Colonic mucosa (tissue), 4 donors: ENCODE results near the gene HRG. TPM values are rescaled to one million over a fixed set of nuclear protein-coding genes. Genes with fewer than 3 reads are reported as not detected.
"Not testable (repeated sequence)": the region's sequence is repeated elsewhere in the genome, so short reads cannot be mapped to it uniquely, and the experiment has no call there.

Experiments
- DNase-seq: peaks from one replicate; pipeline ENCODE4 v3.0.0-alpha.2; 2020
- H3K27ac ChIP-seq: fragments of 200-600 bp; one replicate; pipeline ENCODE4 v1.8.0; 2021
- H3K27me3 ChIP-seq: fragments of 200-600 bp; one replicate; pipeline ENCODE4 v1.8.0; 2021
- H3K36me3 ChIP-seq: fragments of 200-600 bp; one replicate; pipeline ENCODE4 v1.8.0; 2021
- H3K4me1 ChIP-seq: fragments of 200-600 bp; one replicate; pipeline ENCODE4 v1.8.0; 2021; ENCODE audit warnings: mild to moderate bottlenecking
- H3K4me3 ChIP-seq: fragments of 200-600 bp; one replicate; pipeline ENCODE4 v1.8.0; 2021
- H3K9ac ChIP-seq, 2 donors: one replicate each; pipeline ENCODE4 v1.7.0; 2013; ENCODE audit warnings: control low read depth in 2 of 2, low read depth in 2 of 2, low read length in 2 of 2
- H3K9me3 ChIP-seq: fragments of 200-600 bp; one replicate; pipeline ENCODE4 v1.8.0; 2021
- intact Hi-C: fragments of 100-400 bp; cut with DNase I; formaldehyde crosslinking; loops from one replicate; pipeline ENCODE4 v1.14.1; 2022
- total RNA-seq, 2 donors: library from RNA; stranded (reverse); fragmentation: NEBNext Ultra II Directional in 1 of 2; extraction: Animal tissue kit (Norgen Biotek cat#: 25700) in 1 of 2; gene quantifications; one replicate each; pipeline ENCODE4 v1.2.1, GENCODE V29; 2021
- TF ChIP-seq, protein P1 (sequence below): fragments of 200-600 bp; IDR thresholded peaks from one replicate; pipeline ENCODE4 v1.8.0; 2022; ENCODE audit warnings: antibody characterized with exemption, mild to moderate bottlenecking
- donor health status: healthy.
- donor health status: DM: no; HTN: no; CAD: no.
- donor health status: DM: no; HTN: no; CAD: no.

HRG gene
- total RNA-seq, 2 donors from 2014 or later, result 0.25 TPM; not detected in 1

DNA sequence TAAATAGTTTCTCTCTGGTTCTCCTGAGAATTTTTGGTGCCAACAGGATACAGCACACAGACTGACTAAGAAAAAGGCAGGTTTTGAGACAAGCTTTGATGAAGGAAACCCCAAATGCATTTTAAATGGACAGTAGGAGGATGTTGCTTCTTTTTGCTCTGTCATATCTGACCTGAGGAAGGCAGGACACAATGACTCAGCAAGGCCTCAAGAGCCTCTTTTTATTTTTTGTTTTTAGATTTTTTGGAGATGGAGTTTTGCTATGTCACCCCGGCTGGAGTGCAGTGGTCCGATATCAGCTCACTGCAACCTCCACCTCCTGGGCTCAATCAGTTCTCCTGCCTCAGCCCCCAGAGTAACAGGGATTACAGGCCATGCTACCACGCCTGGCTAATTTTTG, 34.5 kb downstream of the HRG start:
- no peaks in the 10 kb centered on the region for H3K4me1 ChIP-seq
- H3K27me3 ChIP-seq, result no peaks in the 10 kb centered on the region
- no peak for DNase-seq
- no peaks in the 10 kb centered on the region for H3K36me3 ChIP-seq
- intact Hi-C loops, result no loop called here
- H3K9me3 ChIP-seq, result no peaks in the 10 kb centered on the region
- H3K27ac ChIP-seq, result no peak overlapping the region
- H3K4me3 ChIP-seq, result no peak overlapping the region
- no peak overlapping the region for H3K9ac ChIP-seq
- TF ChIP-seq, protein P1, sequence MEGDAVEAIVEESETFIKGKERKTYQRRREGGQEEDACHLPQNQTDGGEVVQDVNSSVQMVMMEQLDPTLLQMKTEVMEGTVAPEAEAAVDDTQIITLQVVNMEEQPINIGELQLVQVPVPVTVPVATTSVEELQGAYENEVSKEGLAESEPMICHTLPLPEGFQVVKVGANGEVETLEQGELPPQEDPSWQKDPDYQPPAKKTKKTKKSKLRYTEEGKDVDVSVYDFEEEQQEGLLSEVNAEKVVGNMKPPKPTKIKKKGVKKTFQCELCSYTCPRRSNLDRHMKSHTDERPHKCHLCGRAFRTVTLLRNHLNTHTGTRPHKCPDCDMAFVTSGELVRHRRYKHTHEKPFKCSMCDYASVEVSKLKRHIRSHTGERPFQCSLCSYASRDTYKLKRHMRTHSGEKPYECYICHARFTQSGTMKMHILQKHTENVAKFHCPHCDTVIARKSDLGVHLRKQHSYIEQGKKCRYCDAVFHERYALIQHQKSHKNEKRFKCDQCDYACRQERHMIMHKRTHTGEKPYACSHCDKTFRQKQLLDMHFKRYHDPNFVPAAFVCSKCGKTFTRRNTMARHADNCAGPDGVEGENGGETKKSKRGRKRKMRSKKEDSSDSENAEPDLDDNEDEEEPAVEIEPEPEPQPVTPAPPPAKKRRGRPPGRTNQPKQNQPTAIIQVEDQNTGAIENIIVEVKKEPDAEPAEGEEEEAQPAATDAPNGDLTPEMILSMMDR, result no peak

DNA sequence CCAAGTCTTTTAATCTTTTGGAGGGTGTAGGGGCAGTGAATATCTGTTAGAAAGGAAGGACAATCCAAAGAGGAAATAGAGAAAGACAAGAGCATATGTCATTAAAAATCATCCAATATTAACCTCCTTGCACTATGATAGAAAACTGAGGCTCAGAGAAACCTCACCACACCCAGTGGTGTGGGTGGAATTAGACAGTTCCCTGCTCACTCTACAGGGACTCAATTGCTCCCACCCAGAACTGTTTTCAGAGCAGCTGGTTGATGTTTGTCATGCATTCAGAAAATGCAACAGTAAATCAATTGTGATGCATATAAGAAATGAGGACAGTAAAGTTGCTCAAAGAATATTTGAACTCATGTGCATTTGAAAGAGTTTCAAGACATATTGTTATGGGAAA, 36.6 kb downstream of the HRG start:
- H3K9ac ChIP-seq, H3K9me3 ChIP-seq, intact Hi-C loops, H3K4me1 ChIP-seq, H3K36me3 ChIP-seq, H3K27me3 ChIP-seq, DNase-seq, H3K27ac ChIP-seq, H3K4me3 ChIP-seq: not testable (repeated sequence)

DNA sequence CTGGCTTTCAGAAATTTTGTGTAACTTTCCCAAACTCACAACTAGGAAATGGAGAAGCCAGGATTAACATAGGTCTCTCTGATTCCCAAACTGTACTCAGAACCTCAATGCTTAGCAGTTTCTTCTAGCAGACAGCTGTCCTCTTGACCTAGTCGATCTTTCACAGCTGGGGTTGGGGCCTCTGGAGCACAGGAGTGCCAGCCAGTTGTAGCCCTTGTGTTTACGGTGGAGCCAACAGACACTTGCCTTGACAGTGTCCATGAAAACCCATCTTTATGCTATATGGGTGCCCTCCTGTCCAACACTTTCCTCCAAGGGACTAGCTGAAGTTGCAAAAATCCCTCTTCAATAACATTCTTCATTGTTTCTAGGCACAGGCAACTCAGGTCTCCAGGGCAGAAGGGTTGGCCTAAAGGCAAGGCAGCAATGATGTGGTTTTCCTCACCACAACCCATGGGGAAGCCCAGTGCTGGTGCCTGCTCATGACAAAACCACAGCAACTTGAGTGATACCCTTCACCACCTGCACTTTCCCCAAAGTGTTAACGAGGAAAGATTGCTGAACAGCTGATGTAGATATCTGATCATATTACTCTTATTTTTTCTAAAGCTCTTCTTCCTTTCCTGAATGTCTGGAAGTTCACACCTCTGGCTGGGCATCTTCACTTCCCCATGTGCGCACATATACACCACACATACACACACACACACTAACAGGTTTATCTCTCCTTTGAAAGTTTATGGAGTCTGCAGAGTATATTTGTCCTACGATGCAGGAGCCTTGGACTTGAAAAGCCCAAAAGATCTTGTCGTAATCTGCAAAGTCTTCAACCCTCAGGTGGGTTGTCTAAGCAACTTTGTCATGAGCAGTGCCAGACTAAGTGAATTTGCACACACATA, 40.3 kb downstream of the HRG start:
- no peak overlapping the region for H3K4me3 ChIP-seq
- TF ChIP-seq, protein P1, result no peak
- no peaks in the 10 kb centered on the region for H3K27me3 ChIP-seq
- intact Hi-C loops, result no loop called here
- no peak for DNase-seq
- no peaks in the 10 kb centered on the region for H3K9me3 ChIP-seq
- no peaks in the 10 kb centered on the region for H3K36me3 ChIP-seq
- H3K4me1 ChIP-seq, result no peaks in the 10 kb centered on the region
- H3K27ac ChIP-seq, result no peak overlapping the region
- no peak overlapping the region for H3K9ac ChIP-seq

DNA sequence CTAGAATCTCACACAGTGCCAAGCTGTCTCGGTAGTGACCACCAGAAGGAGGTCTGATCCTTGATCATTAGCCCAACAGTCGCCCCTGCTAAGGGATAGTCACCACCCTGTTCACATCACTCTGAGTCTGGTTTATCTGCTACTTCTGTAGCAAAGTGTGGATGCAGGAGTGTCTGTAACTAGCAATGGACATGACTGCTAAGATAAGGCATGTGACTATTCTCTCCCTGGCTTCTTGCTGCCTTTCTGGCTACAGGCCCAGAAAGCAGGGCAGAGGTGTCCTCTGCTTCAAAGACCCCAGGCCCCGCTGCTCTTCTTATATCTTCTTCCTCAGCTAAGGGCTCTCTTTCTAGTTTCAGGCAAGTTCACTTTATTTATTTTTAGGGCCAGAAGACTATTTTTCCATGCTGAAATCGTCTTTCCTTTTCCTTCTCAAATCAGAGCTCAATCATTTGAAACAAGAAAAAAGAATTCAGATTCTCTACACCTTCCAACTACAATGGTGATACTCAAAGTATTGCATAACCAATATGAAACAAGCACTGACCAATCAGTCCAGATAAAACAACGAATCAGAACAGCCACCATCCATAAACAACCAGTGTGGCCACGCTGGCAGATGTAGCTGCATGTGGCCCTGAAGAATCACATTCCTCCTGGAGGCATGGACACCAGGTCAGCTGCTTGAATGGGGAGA, 43.3 kb downstream of the HRG start:
- intact Hi-C loops, result no loop called here
- Histone ChIP-seq H3K4me3 (no peak overlapping the region), H3K9ac (no peak overlapping the region)

DNA sequence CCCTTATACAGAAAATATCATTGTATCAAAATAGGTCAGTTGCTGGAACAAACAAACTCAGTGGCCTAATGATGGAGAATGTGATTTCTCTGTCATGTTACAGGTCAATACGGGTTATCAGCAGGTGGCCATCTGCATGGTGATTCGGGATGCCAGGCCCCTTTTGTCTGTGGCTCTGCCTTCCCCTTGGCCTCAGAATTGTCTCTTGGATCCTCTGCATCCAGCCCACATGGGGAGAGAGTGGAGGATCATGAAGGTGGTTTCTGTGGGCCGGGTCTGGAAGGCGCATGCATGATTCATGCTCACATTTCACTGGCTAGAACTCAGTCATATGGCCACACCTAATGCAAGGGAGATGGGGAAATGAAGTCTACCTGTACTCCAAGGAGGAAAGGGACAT, 44.9 kb downstream of the HRG start:
- DNase-seq, H3K9ac ChIP-seq, H3K27me3 ChIP-seq, H3K4me3 ChIP-seq, intact Hi-C loops, H3K4me1 ChIP-seq, H3K36me3 ChIP-seq, H3K9me3 ChIP-seq, H3K27ac ChIP-seq: not testable (repeated sequence)

More for the DNA sequence above, 43.3 kb downstream of the HRG start:
- Histone ChIP-seq H3K27ac (no peak overlapping the region), H3K27me3 (no peaks in the 10 kb centered on the region), H3K36me3 (no peaks in the 10 kb centered on the region), H3K9me3 (no peaks in the 10 kb centered on the region), H3K4me1 (no peaks in the 10 kb centered on the region)
- DNase-seq, result no peak
- TF ChIP-seq, protein P1, result no peak

DNA sequence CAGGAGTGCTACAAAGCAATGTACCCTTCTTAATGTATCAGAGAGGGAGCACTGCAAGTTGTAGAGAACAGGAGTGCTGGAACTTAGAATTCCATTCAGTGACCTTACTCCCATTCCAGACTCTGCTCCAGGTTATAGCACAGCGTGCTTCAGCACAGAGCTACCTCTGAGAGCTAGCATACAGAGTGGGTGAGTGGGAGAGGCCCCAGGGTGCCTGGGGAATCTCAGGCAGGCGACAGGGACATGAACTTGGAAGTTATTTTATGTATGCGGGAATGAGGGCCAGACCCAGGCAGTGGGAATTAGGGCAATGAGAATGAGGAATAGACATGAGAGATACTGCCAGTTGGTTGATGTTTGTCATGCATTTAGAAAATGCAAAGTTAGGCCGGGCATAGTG, 47.7 kb downstream of the HRG start:
- Histone ChIP-seq H3K9ac (no peak overlapping the region), H3K9me3 (no peaks in the 10 kb centered on the region), H3K36me3 (no peaks in the 10 kb centered on the region), H3K4me1 (no peaks in the 10 kb centered on the region), H3K4me3 (no peak overlapping the region), H3K27me3 (no peaks in the 10 kb centered on the region), H3K27ac (no peak overlapping the region)
- no peak for DNase-seq
- TF ChIP-seq, protein P1, result no peak
- intact Hi-C loops, result no loop called here
